Transverse colon (tissue), 4 donors: Measurements from ENCODE around the gene FHAD1. TPM values are rescaled to one million over a fixed set of nuclear protein-coding genes. Genes with fewer than 3 reads are reported as not detected.

Experiments
- DNase-seq: peaks from one replicate; pipeline ENCODE4 v3.0.0-alpha.2; 2019
- H3K27ac ChIP-seq, 4 donors: fragments of 200-600 bp; sonication (generic); 2 replicates each; pipeline ENCODE4 v1.5.1; 2016 to 2018; ENCODE audit warnings: inconsistent platforms in 4 of 4
- H3K27me3 ChIP-seq: fragments of 200-600 bp; sonication (generic); 2 replicates; pipeline ENCODE4 v1.5.1; 2017; ENCODE audit warnings: inconsistent platforms
- H3K36me3 ChIP-seq, 4 donors: fragments of 200-600 bp; sonication (generic); 2 replicates each; pipeline ENCODE4 v1.5.1; 2017 to 2019; ENCODE audit warnings: inconsistent platforms in 4 of 4
- H3K4me1 ChIP-seq, 4 donors: fragments of 200-600 bp; sonication (generic); 2 replicates each; pipeline ENCODE4 v1.5.1; 2017 to 2020; ENCODE audit warnings: inconsistent platforms in 4 of 4
- H3K4me3 ChIP-seq, 4 donors: fragments of 200-600 bp; sonication (generic); 1 replicate in 1 of 4; 2 replicates in 3 of 4; pipeline versions ENCODE4 v1.5.1 to v1.6.1; 2017 to 2019; ENCODE audit warnings: inconsistent platforms in 4 of 4
- H3K9me3 ChIP-seq, 2 donors: fragments of 200-600 bp; sonication (generic); 2 replicates each; pipeline ENCODE4 v1.5.1; 2017 to 2019; ENCODE audit warnings: inconsistent platforms in 2 of 2
- EP300 ChIP-seq: sonication (generic); formaldehyde crosslinking; IDR thresholded peaks from one replicate; pipeline ENCODE4 v1.6.1; 2017; ENCODE audit warnings: antibody characterized with exemption, low read depth
- POLR2A ChIP-seq: fragments of 450-650 bp; IDR thresholded peaks from one replicate; pipeline ENCODE4 v1.6.1; 2016; ENCODE audit warnings: antibody characterized with exemption, mild to moderate bottlenecking, moderate library complexity
- POLR2AphosphoS5 ChIP-seq, 3 donors: sonication (generic); formaldehyde crosslinking; IDR thresholded peaks; one replicate each; pipeline ENCODE4 v1.6.1; 2016; ENCODE audit warnings: antibody characterized with exemption in 3 of 3
- WGBS, 2 donors: methylation state at CpG; one replicate each; pipeline ENCODE4 v1.1.5; 2018; ENCODE audit warnings: low coverage in 1 of 2; 5-methylcytosine and 5-hydroxymethylcytosine counted together
- in situ Hi-C, 4 donors: fragments of 200-750 bp; cut with MboI; loops; one replicate each; pipeline versions ENCODE4 v1.15.0 to v1.15.1; 2017; ENCODE audit warnings: low sequenced_read_pairs in 3 of 4, low pct_ligation_motif_present in 1 of 4, low pct_unique_long_range_greater_than_20kb in 1 of 4
- intact Hi-C: fragments of 100-400 bp; cut with DNase I; formaldehyde crosslinking; loops from one replicate; pipeline ENCODE4 v1.15.1; 2023; ENCODE audit warnings: low total_unique reads
- total RNA-seq, 4 donors: library from RNA; depleted of rRNA; stranded (reverse); fragments of >200 nt; gene quantifications; one replicate each; pipeline ENCODE4 v1.1.0, GENCODE V29; 2016
- TF ChIP-seq, protein P1 (sequence below), 5 experiments: fragments of 200-600 bp in 3 of 5; fragments of 450-650 bp in 2 of 5; sonication (generic) in 3 of 5; IDR thresholded peaks; 1 replicate in 2 of 5; 2 replicates in 3 of 5; pipeline ENCODE4 v1.5.1; 2016 to 2017; ENCODE audit warnings: antibody characterized with exemption in 5 of 5, inconsistent platforms in 3 of 5, mild to moderate bottlenecking in 2 of 5, moderate library complexity in 1 of 5

FHAD1 gene
- total RNA-seq, 4 donors from 2014 or later: 0.75 to 0.82 TPM; not detected in 2

DNA sequence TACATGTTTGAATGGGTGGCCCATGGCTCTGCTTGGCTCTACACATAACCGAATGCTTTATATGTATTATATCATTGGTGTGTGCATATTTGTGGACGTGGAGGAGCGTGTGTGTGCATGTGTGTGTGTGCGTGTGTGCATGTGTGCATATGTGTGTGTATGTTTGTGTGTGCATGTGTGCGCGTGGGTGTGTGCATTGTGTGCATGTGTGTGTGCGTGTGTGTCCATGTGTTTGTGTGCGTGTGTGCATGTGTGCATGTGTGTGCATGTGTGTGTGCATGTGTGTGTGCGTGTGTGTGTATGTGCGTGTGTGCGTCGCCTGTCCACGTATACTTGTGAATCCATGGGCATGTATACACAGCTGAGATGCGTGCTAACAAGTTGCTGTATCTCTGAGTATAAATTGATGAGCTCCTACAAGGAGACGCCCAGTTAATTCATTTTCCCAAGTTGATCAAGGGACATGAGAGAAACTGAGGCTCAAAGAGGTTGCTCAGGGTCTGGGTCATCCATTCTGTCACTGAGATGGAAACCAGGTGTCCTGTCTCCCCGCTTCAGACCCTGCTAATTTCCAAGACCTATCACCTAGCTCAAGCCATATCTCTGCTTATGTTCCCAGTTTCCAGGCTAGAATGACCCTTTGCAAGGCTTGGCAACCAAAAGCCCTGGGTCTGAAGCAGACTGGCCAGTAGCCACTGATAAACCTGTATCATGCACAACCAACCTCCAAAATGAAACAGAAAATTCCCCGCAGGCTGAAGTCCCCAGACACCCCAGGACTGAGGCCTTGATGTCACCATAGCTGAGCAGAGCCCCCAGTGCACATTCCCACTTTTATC lies 188.4 kb downstream of the FHAD1 start:
- 89 to 90% methylated on average over 8 to 17 of the region's 17 CpGs for WGBS, 2 donors
- H3K27ac ChIP-seq: no peak overlapping the region
- H3K4me1 ChIP-seq: peaks cover 0 to 13% (median 4%) of the 10 kb centered on the region in 4 donors
- in situ Hi-C loops (loop anchor here in 3 of 4 donors (10.0 to 25.0 kb wide), 2 partner anchors 101 to 298 kb away; no protein-coding TSS in a partner anchor), intact Hi-C loops (loop anchor here (10.0 kb wide), 1 partner anchor 311 kb away; no protein-coding TSS in a partner anchor)
- TF ChIP-seq POLR2A (no peak), POLR2AphosphoS5 (IDR thresholded peaks at IDR 0.05) (no peak), EP300 (no peak)
- TF ChIP-seq, protein P1, sequence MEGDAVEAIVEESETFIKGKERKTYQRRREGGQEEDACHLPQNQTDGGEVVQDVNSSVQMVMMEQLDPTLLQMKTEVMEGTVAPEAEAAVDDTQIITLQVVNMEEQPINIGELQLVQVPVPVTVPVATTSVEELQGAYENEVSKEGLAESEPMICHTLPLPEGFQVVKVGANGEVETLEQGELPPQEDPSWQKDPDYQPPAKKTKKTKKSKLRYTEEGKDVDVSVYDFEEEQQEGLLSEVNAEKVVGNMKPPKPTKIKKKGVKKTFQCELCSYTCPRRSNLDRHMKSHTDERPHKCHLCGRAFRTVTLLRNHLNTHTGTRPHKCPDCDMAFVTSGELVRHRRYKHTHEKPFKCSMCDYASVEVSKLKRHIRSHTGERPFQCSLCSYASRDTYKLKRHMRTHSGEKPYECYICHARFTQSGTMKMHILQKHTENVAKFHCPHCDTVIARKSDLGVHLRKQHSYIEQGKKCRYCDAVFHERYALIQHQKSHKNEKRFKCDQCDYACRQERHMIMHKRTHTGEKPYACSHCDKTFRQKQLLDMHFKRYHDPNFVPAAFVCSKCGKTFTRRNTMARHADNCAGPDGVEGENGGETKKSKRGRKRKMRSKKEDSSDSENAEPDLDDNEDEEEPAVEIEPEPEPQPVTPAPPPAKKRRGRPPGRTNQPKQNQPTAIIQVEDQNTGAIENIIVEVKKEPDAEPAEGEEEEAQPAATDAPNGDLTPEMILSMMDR (IDR thresholded peaks at IDR 0.05): no peak
- DNase-seq: no peak
- no peaks in the 10 kb centered on the region for H3K27me3 ChIP-seq
- H3K9me3 ChIP-seq: no peaks in the 10 kb centered on the region
- H3K4me3 ChIP-seq: no peak overlapping the region
- no peaks in the 10 kb centered on the region for H3K36me3 ChIP-seq

DNA sequence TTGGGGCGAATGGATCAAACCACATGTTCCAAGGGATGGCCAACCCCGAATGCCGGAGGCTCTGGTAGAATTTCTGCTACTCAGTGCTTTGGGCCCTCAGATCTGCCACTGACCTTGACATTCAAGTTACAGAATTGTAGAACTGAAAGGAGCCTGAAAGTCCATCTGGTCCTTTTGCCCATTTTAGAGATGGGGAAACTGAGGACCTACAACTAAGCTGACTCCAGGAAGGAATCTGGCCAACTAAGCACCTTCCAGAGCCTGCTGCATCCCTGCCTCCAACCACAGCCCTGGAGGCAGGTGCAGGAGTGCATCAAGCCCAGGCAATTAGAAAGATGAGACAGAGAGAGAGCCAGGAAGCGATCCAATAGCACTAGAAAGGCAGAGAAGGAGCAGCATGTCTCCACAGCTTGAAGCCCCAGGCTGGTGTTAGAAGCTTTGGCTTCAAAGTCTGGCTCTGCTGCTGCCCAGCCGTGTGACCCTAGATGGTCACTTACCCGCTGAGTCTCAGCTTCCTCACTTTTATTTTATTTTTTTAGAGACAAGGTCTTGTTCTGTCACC lies 189.9 kb downstream of the FHAD1 start:
- H3K27ac ChIP-seq: no peak overlapping the region
- in situ Hi-C loops (loop anchor here in 3 of 4 donors (10.0 to 25.0 kb wide), 2 partner anchors 102 to 300 kb away; no protein-coding TSS in a partner anchor), intact Hi-C loops (loop anchor here (10.0 kb wide), 1 partner anchor 312 kb away; no protein-coding TSS in a partner anchor)
- no peak for TF ChIP-seq POLR2AphosphoS5 (IDR thresholded peaks at IDR 0.05)
- no peak for TF ChIP-seq POLR2A
- no peak for TF ChIP-seq EP300
- TF ChIP-seq, protein P1 (IDR thresholded peaks at IDR 0.05): no peak
- H3K4me3 ChIP-seq: no peak overlapping the region
- no peaks in the 10 kb centered on the region for H3K36me3 ChIP-seq
- no peaks in the 10 kb centered on the region for H3K27me3 ChIP-seq
- WGBS, 2 donors: 92% methylated on average over 2 to 6 of the region's 6 CpGs
- no peak for DNase-seq
- H3K4me1 ChIP-seq: peaks cover 0 to 8% (median 4%) of the 10 kb centered on the region in 4 donors
- H3K9me3 ChIP-seq: no peaks in the 10 kb centered on the region

DNA sequence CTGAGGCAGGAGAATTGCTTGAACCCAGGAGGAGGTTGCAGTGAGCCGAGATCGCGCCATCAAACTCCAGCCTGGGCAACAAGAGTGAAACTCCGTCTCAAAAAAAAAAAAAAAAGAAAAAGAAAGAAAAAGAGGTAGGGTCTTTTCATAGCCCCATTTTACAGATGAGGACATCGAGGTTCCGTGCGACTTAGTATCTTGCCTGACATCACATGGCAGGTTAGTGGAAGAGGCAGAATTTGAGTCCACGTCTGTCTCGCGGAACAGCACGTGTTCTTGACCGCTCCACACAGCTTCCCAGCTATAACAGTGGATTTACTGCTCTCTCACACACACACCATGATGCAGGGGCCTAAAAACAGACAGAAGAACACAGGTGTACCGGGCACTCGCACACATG lies 192.3 kb downstream of the FHAD1 start:
- Histone ChIP-seq H3K27ac (no peak overlapping the region), H3K27me3 (no peaks in the 10 kb centered on the region), H3K4me3 (no peak overlapping the region), H3K36me3 (no peaks in the 10 kb centered on the region), H3K9me3 (no peaks in the 10 kb centered on the region), H3K4me1 (no peaks in the 10 kb centered on the region)
- TF ChIP-seq EP300: no peak
- no peak for TF ChIP-seq POLR2A
- no peak for TF ChIP-seq POLR2AphosphoS5 (IDR thresholded peaks at IDR 0.05)
- TF ChIP-seq, protein P1 (IDR thresholded peaks at IDR 0.05): no peak
- WGBS, 2 donors: 92 to 100% methylated on average over 6 to 14 of the region's 14 CpGs
- no peak for DNase-seq
- in situ Hi-C loops (loop anchor here in 3 of 4 donors (10.0 to 25.0 kb wide), 2 partner anchors 105 to 302 kb away; no protein-coding TSS in a partner anchor), intact Hi-C loops (loop anchor here (10.0 kb wide), 1 partner anchor 315 kb away; no protein-coding TSS in a partner anchor)

DNA sequence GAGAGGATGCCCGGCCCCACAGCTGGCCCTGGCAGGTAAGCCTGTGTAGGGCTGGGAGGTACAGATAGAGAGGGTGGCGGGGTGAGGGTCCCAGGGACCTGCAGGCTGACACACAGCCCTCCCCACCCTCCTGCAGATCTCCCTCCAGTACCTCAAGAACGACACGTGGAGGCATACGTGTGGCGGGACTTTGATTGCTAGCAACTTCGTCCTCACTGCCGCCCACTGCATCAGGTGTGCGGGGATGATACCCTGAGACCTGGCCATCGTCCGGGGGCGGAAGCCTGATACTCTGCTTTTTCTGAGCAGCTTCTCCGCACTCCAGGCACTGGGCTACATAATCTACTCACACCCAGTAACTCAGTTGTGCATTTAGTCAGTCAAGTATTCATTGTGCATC lies 193.3 kb downstream of the FHAD1 start:
- Histone ChIP-seq H3K27me3 (no peaks in the 10 kb centered on the region), H3K9me3 (no peaks in the 10 kb centered on the region), H3K4me3 (no peak overlapping the region), H3K36me3 (no peaks in the 10 kb centered on the region), H3K4me1 (no peaks in the 10 kb centered on the region), H3K27ac (no peak overlapping the region)
- 94 to 97% methylated on average over 6 to 13 of the region's 13 CpGs for WGBS, 2 donors
- DNase-seq: no peak
- TF ChIP-seq EP300 (no peak), POLR2A (no peak), POLR2AphosphoS5 (IDR thresholded peaks at IDR 0.05) (no peak)
- TF ChIP-seq, protein P1 (IDR thresholded peaks at IDR 0.05): no peak
- in situ Hi-C loops: loop anchor here in 3 of 4 donors (25.0 kb wide), 1 partner anchor 303 kb away; no protein-coding TSS in a partner anchor
- intact Hi-C loops: no loop called here
